RWPE2 (cell line): Measurements from ENCODE around the gene TMEM135.

Experiments used
- ATAC-seq: fragments of 200-7000 bp; cut with Tn5 transposase; 3 replicates; pipeline ENCODE4 v1.9.1; 2021; ENCODE audit warnings: low read depth
- DNase-seq: peaks from one replicate; pipeline ENCODE4 v3.0.0-alpha.2; 2020; ENCODE audit warnings: low spot score
- H3K27ac ChIP-seq: fragments of 450-650 bp; 2 replicates; pipeline ENCODE4 v1.5.1; 2017; ENCODE audit warnings: mild to moderate bottlenecking; ENCODE audit not compliant: poor library complexity, severe bottlenecking
- H3K27me3 ChIP-seq: fragments of 250-450 bp; sonication (Bioruptor Pico); 2 replicates; pipeline ENCODE4 v1.5.1; 2021; ENCODE audit warnings: mild to moderate bottlenecking, moderate library complexity; ENCODE audit not compliant: insufficient read depth, poor library complexity, severe bottlenecking
- H3K36me3 ChIP-seq: fragments of 250-450 bp; sonication (Bioruptor Pico); 2 replicates; pipeline ENCODE4 v1.5.1; 2020; ENCODE audit warnings: low read depth, mild to moderate bottlenecking, moderate library complexity
- H3K4me1 ChIP-seq: fragments of 250-450 bp; sonication (Bioruptor Pico); 2 replicates; pipeline ENCODE4 v1.5.1; 2021; ENCODE audit warnings: mild to moderate bottlenecking, moderate library complexity; ENCODE audit not compliant: insufficient read depth, poor library complexity, severe bottlenecking
- H3K4me3 ChIP-seq: fragments of 250-450 bp; sonication (Bioruptor Pico); 2 replicates; pipeline ENCODE4 v1.5.1; 2021; ENCODE audit warnings: mild to moderate bottlenecking, moderate library complexity; ENCODE audit not compliant: severe bottlenecking
- H3K9me3 ChIP-seq: fragments of 250-450 bp; sonication (Bioruptor Pico); 2 replicates; pipeline ENCODE4 v1.5.1; 2021; ENCODE audit warnings: mild to moderate bottlenecking, moderate library complexity; ENCODE audit not compliant: severe bottlenecking
- TF ChIP-seq, protein P1 (sequence below): fragments of 450-650 bp; IDR thresholded peaks from one replicate; pipeline ENCODE4 v1.5.1; 2017; ENCODE audit warnings: mild to moderate bottlenecking, moderate library complexity; ENCODE audit not compliant: poor library complexity, severe bottlenecking

The TMEM135 gene

GRCh38 chr11:87300640-87301380 is 263.1 kb downstream of the TMEM135 start:
- TF ChIP-seq, protein P1, sequence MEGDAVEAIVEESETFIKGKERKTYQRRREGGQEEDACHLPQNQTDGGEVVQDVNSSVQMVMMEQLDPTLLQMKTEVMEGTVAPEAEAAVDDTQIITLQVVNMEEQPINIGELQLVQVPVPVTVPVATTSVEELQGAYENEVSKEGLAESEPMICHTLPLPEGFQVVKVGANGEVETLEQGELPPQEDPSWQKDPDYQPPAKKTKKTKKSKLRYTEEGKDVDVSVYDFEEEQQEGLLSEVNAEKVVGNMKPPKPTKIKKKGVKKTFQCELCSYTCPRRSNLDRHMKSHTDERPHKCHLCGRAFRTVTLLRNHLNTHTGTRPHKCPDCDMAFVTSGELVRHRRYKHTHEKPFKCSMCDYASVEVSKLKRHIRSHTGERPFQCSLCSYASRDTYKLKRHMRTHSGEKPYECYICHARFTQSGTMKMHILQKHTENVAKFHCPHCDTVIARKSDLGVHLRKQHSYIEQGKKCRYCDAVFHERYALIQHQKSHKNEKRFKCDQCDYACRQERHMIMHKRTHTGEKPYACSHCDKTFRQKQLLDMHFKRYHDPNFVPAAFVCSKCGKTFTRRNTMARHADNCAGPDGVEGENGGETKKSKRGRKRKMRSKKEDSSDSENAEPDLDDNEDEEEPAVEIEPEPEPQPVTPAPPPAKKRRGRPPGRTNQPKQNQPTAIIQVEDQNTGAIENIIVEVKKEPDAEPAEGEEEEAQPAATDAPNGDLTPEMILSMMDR: no peak
- H3K9me3 ChIP-seq: no peaks in the 10 kb centered on the region
- DNase-seq (no peak), ATAC-seq (no peak)
- H3K4me3 ChIP-seq: no peak overlapping the region
- H3K36me3 ChIP-seq: no peaks in the 10 kb centered on the region
- H3K4me1 ChIP-seq: no peaks in the 10 kb centered on the region
- no peaks in the 10 kb centered on the region for H3K27me3 ChIP-seq
- H3K27ac ChIP-seq: no peak overlapping the region

- Histone ChIP-seq H3K9me3 (no peaks in the 10 kb centered on the region), H3K27ac (no peak overlapping the region), H3K4me3 (no peak overlapping the region), H3K27me3 (no peaks in the 10 kb centered on the region), H3K4me1 (no peaks in the 10 kb centered on the region), H3K36me3 (no peaks in the 10 kb centered on the region)
- DNase-seq (no peak), ATAC-seq (no peak)
- TF ChIP-seq, protein P1: no peak
Observed at GRCh38 chr11:87301785-87302540, 264.2 kb downstream of the TMEM135 start.

DNA sequence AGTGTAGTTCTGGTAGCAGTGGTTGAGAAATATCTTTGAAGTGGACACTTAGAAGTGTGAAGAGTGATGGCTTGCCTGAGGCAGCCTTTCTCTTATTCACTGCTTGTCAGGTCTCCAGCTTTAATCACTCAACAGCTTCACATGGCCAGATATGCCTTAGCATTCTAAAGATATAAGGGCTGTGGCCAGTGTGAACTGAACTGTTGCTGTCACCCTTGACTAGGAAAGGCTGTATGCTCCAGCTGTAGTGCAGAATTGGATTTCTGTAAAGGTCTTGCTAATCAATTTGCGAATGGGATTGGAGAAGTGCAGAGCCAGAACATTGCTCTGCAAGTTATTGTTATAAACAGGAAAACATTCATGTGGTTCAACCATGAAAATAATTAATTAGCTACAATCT is 266.7 kb downstream of the TMEM135 start:
- Histone ChIP-seq H3K27ac (no peak overlapping the region), H3K4me1 (no peaks in the 10 kb centered on the region), H3K36me3 (no peaks in the 10 kb centered on the region), H3K9me3 (no peaks in the 10 kb centered on the region), H3K4me3 (no peak overlapping the region), H3K27me3 (no peaks in the 10 kb centered on the region)
- TF ChIP-seq, protein P1: no peak
- DNase-seq (no peak), ATAC-seq (no peak)

DNA sequence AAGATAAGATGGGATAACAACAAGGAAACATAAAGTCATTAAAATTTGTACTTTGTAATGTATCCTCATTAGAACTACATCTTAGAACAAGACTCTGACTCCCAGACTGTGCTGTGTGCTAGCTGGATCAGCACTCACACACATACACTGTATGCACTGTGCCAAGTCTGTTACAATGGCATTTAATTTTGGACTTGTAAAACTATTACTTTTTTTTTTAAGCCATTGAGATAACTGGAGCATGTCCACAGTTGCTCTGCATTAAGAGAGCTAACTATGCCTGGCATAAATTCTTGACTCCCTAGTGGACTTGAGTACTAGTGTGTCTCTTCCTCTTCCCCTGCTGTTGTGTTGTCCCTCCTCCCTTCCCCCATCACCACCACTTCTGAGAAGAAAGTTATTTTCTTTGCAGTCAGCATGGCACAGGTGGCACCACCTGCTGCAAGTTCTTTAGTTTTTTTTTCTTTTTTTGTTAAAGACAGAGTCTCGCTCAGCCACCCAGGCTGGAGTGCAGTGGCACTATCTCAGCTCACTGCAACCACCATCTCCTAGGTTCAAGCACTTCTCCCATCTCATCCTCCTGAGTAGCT is 268.6 kb downstream of the TMEM135 start:
- no peaks in the 10 kb centered on the region for H3K27me3 ChIP-seq
- TF ChIP-seq, protein P1: no peak
- DNase-seq: no peak
- no peak for ATAC-seq
- H3K4me1 ChIP-seq: no peaks in the 10 kb centered on the region
- no peak overlapping the region for H3K27ac ChIP-seq
- H3K9me3 ChIP-seq: no peaks in the 10 kb centered on the region
- H3K4me3 ChIP-seq: no peak overlapping the region
- H3K36me3 ChIP-seq: no peaks in the 10 kb centered on the region
